Measurements from ENCODE around the gene SCGB1D4.
"Not testable (repeated sequence)": the region's sequence is repeated elsewhere in the genome, so short reads cannot be mapped to it uniquely, and the experiment has no call there.

Gene SCGB1D4

GRCh38 chr11:62298975-62299374 lies at the start of gene SCGB1D4:
SCGB1D4 (minus strand) TSS chr11:62299075; CDS start chr11:62299010, 65 bp downstream.
- no peak for DNase-seq

GRCh38 chr11:62345861-62346260 lies 47.0 kb upstream of the SCGB1D4 start:
- DNase-seq: no peak

GRCh38 chr11:62344210-62344609 lies 45.3 kb upstream of the SCGB1D4 start:
- DNase-seq: no peak

- DNase-seq: not testable (repeated sequence)
Measured at GRCh38 chr11:62343646-62344190, 44.8 kb upstream of the SCGB1D4 start.

- no peak for DNase-seq
Measured at GRCh38 chr11:62341588-62341987, 42.7 kb upstream of the SCGB1D4 start.

GRCh38 chr11:62340269-62340901 lies 41.5 kb upstream of the SCGB1D4 start:
- peak; percentile 91 for DNase-seq

- no peak for DNase-seq
Measured at GRCh38 chr11:62338218-62338617, 39.3 kb upstream of the SCGB1D4 start.

GRCh38 chr11:62337303-62338181 lies 38.7 kb upstream of the SCGB1D4 start, which contains the start of gene ASRGL1:
ASRGL1 (plus strand) TSS chr11:62337448; CDS start chr11:62337978, 530 bp downstream.
- DNase-seq: peak; percentile 84

GRCh38 chr11:62336949-62337302 lies 38.1 kb upstream of the SCGB1D4 start:
- DNase-seq: not testable (repeated sequence)

- DNase-seq: no peak
Measured at GRCh38 chr11:62333768-62334167, 34.9 kb upstream of the SCGB1D4 start.

- not testable (repeated sequence) for DNase-seq
Measured at GRCh38 chr11:62331264-62331663, 32.4 kb upstream of the SCGB1D4 start.

- DNase-seq: not testable (repeated sequence)
Measured at GRCh38 chr11:62327541-62327940, 28.7 kb upstream of the SCGB1D4 start.

GRCh38 chr11:62326719-62327118 lies 27.8 kb upstream of the SCGB1D4 start:
- DNase-seq: not testable (repeated sequence)

- not testable (repeated sequence) for DNase-seq
Measured at GRCh38 chr11:62325781-62326180, 26.9 kb upstream of the SCGB1D4 start.

GRCh38 chr11:62324731-62325556 lies 26.1 kb upstream of the SCGB1D4 start:
- DNase-seq: no peak

- DNase-seq: no peak
Measured at GRCh38 chr11:62322524-62322923, 23.6 kb upstream of the SCGB1D4 start.

GRCh38 chr11:62315431-62315830 lies 16.6 kb upstream of the SCGB1D4 start:
- DNase-seq: no peak

- no peak for DNase-seq
Measured at GRCh38 chr11:62309991-62310390, 11.1 kb upstream of the SCGB1D4 start.

GRCh38 chr11:62307950-62308349 lies 9.1 kb upstream of the SCGB1D4 start:
- no peak for DNase-seq

- no peak for DNase-seq
Measured at GRCh38 chr11:62306227-62306626, 7.4 kb upstream of the SCGB1D4 start.

- DNase-seq: no peak
Measured at GRCh38 chr11:62295504-62295903, 3.4 kb downstream of the SCGB1D4 start.

- no peak for DNase-seq
Measured at GRCh38 chr11:62280452-62280851, 18.4 kb downstream of the SCGB1D4 start.

GRCh38 chr11:62273789-62274275 lies 25.0 kb downstream of the SCGB1D4 start:
- no peak for DNase-seq
